GM19193 (cell line): ENCODE results near the gene FSTL4.

ENCODE experiments used
- POLR2A ChIP-seq: IDR thresholded peaks from 4 replicates; pipeline ENCODE4 v1.6.1; 2011; ENCODE audit not compliant: insufficient read depth, insufficient read length; ENCODE audit errors: extremely low read depth

The FSTL4 gene

DNA sequence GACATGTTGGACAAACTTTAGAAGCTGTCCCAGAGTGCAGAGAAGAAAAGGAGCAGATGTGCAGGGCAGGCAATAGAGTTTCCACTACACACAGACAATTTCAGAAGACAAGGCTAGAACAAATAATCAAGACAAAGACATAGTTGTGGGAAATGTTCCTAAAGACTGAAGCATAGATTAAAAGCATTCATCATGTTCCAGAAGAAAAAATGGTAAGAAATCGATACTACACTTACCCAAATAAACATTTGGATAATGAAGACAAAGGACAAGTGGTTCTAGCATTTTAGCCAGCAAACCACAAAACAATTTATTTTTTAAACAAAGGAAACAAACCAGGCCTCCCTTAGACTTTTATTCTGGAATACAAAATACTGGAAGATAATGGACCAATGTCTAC is 97.9 kb downstream of the FSTL4 start:
- no peak for TF ChIP-seq POLR2A

DNA sequence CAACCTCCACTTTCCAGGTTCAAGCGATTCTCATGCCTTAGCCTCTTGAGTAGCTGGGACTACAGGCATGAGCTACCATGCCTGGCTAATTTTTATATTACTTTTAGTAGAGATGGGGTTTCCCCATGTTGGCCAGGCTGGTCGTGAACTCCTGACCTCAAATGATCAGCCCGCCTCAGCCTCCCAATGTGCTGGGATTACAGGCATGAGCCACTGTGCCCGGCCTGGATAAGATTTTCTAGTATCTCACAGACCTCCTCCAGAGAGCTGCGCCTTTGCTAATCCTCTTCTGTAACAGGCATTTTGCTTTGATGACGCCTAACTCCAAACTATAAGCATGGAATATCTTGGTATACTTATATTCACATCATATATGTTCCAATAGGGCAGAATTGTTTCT is 99.4 kb downstream of the FSTL4 start:
- TF ChIP-seq POLR2A = no peak

DNA sequence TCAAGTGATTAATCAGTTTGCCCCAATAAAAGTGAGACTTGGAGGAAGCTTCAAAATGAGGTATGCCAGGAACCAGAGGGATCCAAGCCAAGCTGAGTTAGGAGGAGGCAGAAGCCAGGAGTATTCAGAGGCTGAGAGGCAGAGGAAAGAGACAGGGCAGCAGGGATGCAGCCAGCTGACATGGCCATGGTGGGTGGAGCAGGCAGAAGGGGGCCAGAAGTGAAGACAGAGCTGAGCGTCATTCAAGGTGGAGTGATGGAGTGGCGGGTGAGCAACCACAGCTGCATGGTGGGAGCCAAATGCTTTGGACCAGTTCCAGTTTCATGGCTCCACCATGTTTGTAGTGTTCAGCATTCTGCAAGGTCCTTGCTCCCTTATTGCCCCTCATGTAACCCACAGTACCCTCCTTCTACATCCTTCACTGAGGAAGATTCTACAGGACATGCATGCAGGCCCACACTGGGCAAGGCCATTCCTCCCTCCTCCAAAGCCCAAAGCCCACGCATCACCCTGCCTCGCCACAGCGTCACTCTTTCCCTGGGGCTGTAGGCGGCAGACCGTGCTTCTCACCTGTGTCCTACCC is 100.6 kb downstream of the FSTL4 start:
- TF ChIP-seq POLR2A = no peak

DNA sequence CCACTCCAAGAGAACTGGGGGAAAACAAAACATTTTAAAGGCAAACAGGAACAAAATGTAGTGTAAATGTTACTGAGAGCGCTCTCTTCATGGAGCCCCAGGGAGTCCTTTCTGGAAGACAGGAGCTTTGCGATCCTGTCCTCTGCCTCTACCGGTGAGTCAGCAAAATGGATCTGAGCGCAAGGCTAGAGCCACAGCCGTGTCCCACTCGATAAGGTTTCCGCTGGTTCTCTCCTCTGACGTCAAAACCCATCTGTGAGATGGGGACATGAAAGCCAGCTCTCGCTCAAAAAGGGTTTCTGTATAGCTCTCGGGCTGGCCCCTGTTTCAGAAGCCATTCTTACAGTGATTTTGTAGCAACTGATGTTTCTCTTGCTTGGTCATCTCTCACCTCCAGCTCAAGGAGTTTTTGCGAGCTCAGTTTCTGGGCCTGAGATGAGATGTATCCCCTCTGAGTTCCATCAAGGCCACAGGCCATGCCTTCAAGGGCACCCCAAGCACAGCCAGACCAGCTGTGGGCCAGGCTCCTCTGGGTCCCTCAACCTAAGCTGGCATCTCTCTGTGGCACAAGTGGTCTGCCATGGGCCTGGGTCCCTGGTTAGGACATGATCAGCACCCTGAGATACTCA is 101.6 kb downstream of the FSTL4 start:
- no peak for TF ChIP-seq POLR2A

DNA sequence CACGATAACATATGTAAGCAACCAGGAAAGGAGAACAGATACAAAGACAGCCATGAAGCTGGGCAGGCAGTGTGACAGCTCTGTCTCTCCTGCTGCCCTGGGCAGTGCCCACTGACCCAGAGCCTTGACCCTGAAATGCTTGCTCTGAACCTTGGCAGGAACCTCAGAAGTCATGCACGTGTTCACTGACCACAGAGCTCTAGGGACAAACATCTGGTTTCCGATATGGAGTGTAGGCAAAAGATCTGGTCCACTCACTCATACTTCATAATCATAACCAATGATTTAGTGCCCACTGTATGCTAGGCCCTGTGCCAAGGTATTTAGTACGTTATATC is 102.6 kb downstream of the FSTL4 start:
- TF ChIP-seq POLR2A = no peak

GRCh38 chr5:133508845-133509741 is 103.2 kb downstream of the FSTL4 start:
- no peak for TF ChIP-seq POLR2A

GRCh38 chr5:133508331-133508730 is 104.0 kb downstream of the FSTL4 start:
- no peak for TF ChIP-seq POLR2A

DNA sequence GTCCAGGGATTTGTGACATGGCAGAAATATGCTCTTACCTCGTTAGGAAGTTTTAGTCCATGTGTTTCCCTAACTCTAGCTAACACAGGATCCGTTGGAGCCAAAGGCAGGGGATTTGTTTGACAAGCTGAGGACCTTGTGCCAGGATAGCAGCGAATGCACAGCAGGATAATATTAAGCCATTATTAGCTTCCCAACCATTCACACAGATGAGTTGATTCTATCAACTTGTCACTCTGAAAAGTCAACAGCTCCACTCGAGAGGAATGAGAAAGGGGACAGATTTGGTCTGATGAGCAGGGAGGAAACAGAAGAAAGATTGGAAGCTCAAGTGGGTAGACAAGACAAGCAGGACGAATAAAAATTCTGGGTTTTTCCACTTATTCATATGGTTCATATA is 106.2 kb downstream of the FSTL4 start:
- no peak for TF ChIP-seq POLR2A

DNA sequence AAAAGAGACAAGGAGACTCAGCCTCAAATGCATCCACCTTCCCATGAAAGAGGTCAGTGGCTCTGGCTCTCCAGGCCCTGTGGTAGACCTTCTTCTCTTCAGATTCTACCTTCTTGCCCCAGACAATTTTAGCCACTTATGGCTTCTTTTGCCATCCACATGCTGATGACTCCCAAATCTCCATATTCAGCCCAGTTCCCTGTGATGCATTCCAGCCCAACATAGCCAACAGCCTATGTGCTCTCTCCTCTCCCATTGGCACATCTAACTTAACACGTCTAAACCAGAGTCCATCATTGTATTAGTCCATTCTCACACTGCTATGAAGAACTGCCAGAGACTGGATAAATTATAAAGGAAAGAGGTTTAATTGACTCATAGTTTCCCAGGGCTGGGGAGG is 108.8 kb downstream of the FSTL4 start:
- TF ChIP-seq POLR2A = no peak

DNA sequence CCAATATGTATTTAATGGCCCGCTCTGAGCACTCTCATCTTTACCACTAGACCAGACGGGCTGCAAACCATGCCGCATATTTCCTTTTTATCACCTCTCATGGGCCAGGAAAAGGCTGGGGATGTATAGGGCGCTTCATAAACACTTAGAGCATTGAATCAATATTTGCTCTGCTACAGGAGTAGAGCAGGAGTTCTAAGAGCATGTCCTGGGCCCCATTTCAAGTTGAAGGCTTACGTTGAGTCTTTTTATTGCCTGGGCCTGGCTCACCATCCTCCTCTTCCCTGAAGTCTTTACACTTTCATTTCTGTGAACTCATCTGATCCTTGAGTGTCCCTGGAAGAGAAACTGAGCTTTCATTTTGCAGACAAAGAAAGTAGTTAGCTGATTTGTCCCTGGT is 112.4 kb downstream of the FSTL4 start:
- TF ChIP-seq POLR2A = no peak

- no peak for TF ChIP-seq POLR2A
These were observed 114.6 kb downstream of the FSTL4 start for GRCh38 chr5:133497608-133498348.

- no peak for TF ChIP-seq POLR2A
These were observed 115.7 kb downstream of the FSTL4 start for GRCh38 chr5:133496631-133497030.

DNA sequence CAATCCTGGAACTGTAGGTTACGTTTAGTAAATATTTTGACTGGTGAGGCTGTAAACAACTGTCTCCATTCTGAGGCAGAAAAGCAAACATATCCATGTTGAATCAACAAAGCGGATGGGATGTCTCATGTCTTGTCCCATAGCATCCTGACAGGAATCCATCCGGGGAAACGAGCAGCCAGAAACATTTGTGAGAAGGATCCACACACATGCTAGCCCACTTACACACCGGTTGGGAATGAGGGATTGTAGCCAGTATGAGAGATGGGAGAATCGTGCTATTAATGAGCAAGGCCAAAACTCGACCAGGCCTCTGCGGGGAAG is 117.5 kb downstream of the FSTL4 start:
- TF ChIP-seq POLR2A = no peak

DNA sequence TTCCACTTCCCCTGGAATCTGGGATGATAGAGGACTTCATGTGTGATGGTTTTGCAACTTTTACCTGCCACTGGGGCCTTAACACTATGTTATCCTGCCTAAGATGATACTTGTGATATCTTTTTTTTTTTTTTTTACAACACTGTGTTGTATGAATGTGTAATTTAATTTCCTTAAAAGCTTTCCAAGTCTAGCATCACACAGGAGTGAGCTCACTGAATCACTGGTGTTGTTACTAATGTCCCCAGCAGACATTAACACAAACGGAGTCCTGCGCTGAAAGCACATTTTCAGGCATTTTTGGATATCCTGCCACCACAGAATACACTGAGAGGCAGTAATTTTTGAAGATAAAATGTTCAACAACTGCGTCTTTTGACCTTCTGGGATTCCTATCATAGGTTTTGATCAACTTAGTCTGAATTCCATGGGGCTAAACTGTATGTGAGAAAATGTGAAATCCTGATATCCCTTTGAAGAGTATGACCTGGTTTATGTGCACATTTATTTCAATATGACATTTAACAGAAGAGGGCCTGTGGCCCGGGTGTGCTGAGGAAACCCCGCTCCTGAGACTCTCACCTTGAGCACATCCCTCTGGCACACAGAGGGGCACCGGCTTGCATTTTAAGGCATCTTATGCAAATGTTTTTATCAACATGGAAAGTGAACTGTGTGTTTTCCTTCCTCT is 118.0 kb downstream of the FSTL4 start:
- no peak for TF ChIP-seq POLR2A

DNA sequence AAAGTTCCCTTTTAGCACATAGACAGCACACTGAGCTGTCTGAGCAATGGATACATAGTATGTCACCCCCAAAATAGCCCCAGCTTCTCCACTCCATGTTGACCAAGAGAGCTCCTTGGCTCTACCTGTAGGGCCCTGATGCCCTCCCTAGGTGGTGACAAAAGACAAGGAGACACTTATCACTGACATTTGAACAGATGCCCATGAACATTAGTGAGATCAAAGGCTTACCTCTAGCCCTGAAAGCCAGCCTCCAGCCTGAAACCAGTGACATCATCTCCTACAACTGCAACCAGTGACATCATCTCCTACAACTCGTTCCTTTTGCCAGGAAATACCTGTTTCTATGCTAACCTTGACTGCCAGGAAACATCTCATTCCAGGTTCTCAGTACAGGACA is 122.7 kb downstream of the FSTL4 start:
- TF ChIP-seq POLR2A = no peak
